DND-41 (cell line): Measurements from ENCODE around the gene CAND1.

Experiments used
- CTCF ChIP-seq: IDR thresholded peaks from 2 replicates; pipeline ENCODE4 v1.5.1; 2012; ENCODE audit warnings: borderline replicate concordance, low read length, moderate library complexity, mild to moderate bottlenecking; ENCODE audit not compliant: poor library complexity, severe bottlenecking; ENCODE audit errors: extremely low read depth
- EZH2 ChIP-seq: IDR thresholded peaks from 3 replicates; pipeline ENCODE4 v1.6.1; 2012; ENCODE audit warnings: borderline replicate concordance, low read depth, mild to moderate bottlenecking, moderate library complexity, low read length, inconsistent platforms; ENCODE audit not compliant: severe bottlenecking

GRCh38 chr12:67327466-67327865 lies 58.3 kb downstream of the CAND1 start:
- no peak for TF ChIP-seq CTCF
- TF ChIP-seq EZH2: no peak
